ENCODE measurements around the gene POU6F2. TPM values are rescaled to one million over a fixed set of nuclear protein-coding genes. Genes with fewer than 3 reads are reported as not detected.

Gene POU6F2
- polyA plus RNA-seq, 1 donor from 2014 or later: not detected

DNA sequence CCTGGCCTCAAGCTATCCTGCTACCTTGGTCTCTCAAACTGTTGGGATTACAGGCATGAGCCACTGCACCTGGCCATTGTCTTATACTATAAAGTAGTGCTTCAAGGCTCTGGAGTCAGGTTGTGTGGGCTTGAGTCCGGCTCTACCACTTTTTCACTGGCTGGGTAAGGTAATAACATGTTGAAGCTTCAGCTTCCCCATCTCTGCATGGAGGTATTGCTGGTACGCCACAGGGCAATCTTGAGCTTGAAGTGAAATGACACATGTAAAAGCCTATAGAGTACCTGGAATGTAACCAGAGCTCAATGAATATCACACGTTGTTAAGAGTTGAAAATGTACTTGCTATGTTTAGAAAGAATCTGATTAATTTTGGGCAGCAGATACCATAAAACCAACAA lies 120.8 kb downstream of the POU6F2 start:
- Mint-ChIP-seq H3K27me3 (no peaks in the 10 kb centered on the region), H3K4me3 (no peak overlapping the region), H3K27ac (no peak overlapping the region), H3K36me3 (no peaks in the 10 kb centered on the region), H3K4me1 (no peaks in the 10 kb centered on the region), H3K9me3 (no peaks in the 10 kb centered on the region)

DNA sequence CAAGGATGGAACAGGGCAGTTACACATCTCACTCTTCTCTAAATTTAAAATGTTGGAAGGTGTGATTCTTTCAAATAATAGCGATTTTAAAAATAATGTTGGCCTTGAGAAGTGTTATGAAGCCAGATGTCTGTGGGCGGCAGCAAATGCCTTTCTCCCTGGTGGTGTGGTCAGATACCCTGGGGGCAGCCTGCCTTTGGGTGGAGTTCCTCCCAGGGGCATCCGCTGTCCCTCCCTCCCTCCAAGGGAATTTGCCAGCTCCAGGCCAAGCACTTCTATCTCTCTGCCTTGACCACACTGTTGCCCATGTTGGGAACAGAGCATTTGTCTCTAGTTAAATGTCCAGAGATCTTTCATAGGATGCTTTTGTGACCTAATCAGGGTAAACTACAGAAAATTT lies 121.4 kb downstream of the POU6F2 start:
- no peaks in the 10 kb centered on the region for H3K27me3 Mint-ChIP-seq
- no peak overlapping the region for H3K27ac Mint-ChIP-seq
- no peaks in the 10 kb centered on the region for H3K4me1 Mint-ChIP-seq
- no peaks in the 10 kb centered on the region for H3K36me3 Mint-ChIP-seq
- H3K9me3 Mint-ChIP-seq: no peaks in the 10 kb centered on the region
- H3K4me3 Mint-ChIP-seq: no peak overlapping the region

DNA sequence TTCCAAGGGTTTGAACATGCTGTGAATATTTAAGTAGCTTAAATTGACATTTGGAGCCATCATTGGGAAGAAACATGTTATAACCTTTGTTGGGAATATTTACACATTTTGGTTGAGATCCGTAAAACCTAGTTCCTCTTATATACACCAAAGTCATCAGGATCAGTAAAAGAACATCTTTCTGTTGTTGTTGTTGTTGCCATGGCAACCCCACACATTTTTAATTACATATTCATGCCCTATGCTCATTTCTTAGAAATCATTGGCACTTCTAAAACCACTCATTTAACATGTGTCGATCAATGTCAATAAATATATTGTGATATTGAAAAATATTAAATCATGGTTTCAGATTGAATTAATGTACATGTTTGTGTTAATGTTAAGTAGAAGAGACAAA lies 122.6 kb downstream of the POU6F2 start:
- H3K27ac Mint-ChIP-seq: no peak overlapping the region
- H3K36me3 Mint-ChIP-seq: no peaks in the 10 kb centered on the region
- peaks cover 3% of the 10 kb centered on the region for H3K27me3 Mint-ChIP-seq
- H3K9me3 Mint-ChIP-seq: no peaks in the 10 kb centered on the region
- no peaks in the 10 kb centered on the region for H3K4me1 Mint-ChIP-seq
- H3K4me3 Mint-ChIP-seq: no peak overlapping the region

- no peak overlapping the region for H3K4me3 Mint-ChIP-seq
- peaks cover 0 to 1% (median 0%) of the 10 kb centered on the region in 3 donors for H3K9me3 Mint-ChIP-seq
- H3K4me1 Mint-ChIP-seq: no peaks in the 10 kb centered on the region
- no peak overlapping the region for H3K27ac Mint-ChIP-seq
- no peaks in the 10 kb centered on the region for H3K36me3 Mint-ChIP-seq
- peaks cover 4% of the 10 kb centered on the region for H3K27me3 Mint-ChIP-seq
Observed at GRCh38 chr7:39102234-39102633, 124.5 kb downstream of the POU6F2 start.

DNA sequence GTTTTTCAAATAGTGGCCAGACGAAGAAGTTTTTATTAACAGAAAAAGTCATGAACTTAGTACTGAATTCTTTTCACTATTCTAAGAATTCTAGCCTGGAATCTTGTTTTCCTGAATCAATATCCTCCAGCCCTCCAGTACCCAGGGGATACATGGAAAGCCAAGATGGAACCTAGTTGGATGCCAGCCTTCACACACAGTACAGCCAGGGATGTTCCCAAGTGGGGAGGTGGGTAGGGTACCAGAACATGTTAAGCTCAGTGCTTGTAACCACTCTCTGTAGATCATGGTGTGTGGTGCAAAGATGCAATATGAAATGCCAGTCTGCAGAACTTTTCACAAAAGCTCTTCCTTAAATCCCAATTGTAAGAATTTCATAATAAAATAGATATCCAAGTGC lies 128.0 kb downstream of the POU6F2 start:
- H3K27me3 Mint-ChIP-seq: peaks cover 8% of the 10 kb centered on the region
- no peak overlapping the region for H3K27ac Mint-ChIP-seq
- peaks cover 0 to 1% (median 0%) of the 10 kb centered on the region in 3 donors for H3K9me3 Mint-ChIP-seq

GRCh38 chr7:39125846-39126245 lies 148.1 kb downstream of the POU6F2 start:
- Mint-ChIP-seq H3K4me3 (no peak overlapping the region), H3K36me3 (no peaks in the 10 kb centered on the region), H3K4me1 (no peaks in the 10 kb centered on the region), H3K9me3 (peaks cover 0 to 2% (median 0%) of the 10 kb centered on the region in 3 donors), H3K27me3 (peaks cover 3% of the 10 kb centered on the region), H3K27ac (no peak overlapping the region)

More for the DNA sequence above, 128.0 kb downstream of the POU6F2 start:
- no peak overlapping the region for H3K4me3 Mint-ChIP-seq
- no peaks in the 10 kb centered on the region for H3K4me1 Mint-ChIP-seq
- no peaks in the 10 kb centered on the region for H3K36me3 Mint-ChIP-seq

- Mint-ChIP-seq H3K36me3 (no peaks in the 10 kb centered on the region), H3K9me3 (peaks cover 0 to 2% (median 0%) of the 10 kb centered on the region in 3 donors), H3K4me3 (no peak overlapping the region), H3K27me3 (peaks cover 8% of the 10 kb centered on the region), H3K27ac (no peak overlapping the region), H3K4me1 (no peaks in the 10 kb centered on the region)
Observed at GRCh38 chr7:39127058-39127457, 149.3 kb downstream of the POU6F2 start.

GRCh38 chr7:39128287-39128843 lies 150.7 kb downstream of the POU6F2 start:
- H3K4me3 Mint-ChIP-seq: no peak overlapping the region
- H3K4me1 Mint-ChIP-seq: no peaks in the 10 kb centered on the region
- H3K27ac Mint-ChIP-seq: no peak overlapping the region
- peaks cover 0 to 2% (median 0%) of the 10 kb centered on the region in 3 donors for H3K9me3 Mint-ChIP-seq
- peaks cover 9% of the 10 kb centered on the region for H3K27me3 Mint-ChIP-seq
- H3K36me3 Mint-ChIP-seq: no peaks in the 10 kb centered on the region

- Mint-ChIP-seq H3K4me1 (no peaks in the 10 kb centered on the region), H3K4me3 (no peak overlapping the region), H3K27me3 (peaks cover 9% of the 10 kb centered on the region), H3K36me3 (no peaks in the 10 kb centered on the region), H3K27ac (no peak overlapping the region), H3K9me3 (peaks cover 0 to 2% (median 0%) of the 10 kb centered on the region in 3 donors)
Observed at GRCh38 chr7:39130274-39130673, 152.6 kb downstream of the POU6F2 start.

- Mint-ChIP-seq H3K4me3 (peak overlapping the region in 3 of 4 donors; percentile 13 to 83 (median 71)), H3K9me3 (peaks cover 0 to 2% (median 0%) of the 10 kb centered on the region in 3 donors), H3K27me3 (peaks cover 9% of the 10 kb centered on the region), H3K4me1 (no peaks in the 10 kb centered on the region), H3K36me3 (no peaks in the 10 kb centered on the region), H3K27ac (peak overlapping the region in 1 of 3 donors; percentile 71)
Observed at GRCh38 chr7:39130857-39131526, 153.3 kb downstream of the POU6F2 start.

DNA sequence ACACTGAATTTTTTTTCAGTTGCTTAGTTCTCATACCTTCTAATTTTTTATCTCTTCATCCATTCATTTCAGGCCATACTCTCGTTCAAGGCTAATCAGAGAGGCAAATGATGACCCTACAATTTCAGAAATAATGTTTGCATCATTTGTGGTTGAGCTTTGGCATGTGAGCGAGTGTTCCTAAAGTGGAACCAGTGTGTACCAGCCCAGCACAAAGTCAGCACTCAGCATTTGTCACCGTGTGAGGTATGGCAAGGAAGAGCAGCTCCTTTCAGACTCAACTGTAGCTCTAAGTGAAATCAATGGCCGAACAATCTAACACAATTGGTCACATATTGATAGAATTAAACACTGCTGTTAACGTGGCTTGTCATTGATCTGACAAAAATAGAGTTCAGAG lies 154.6 kb downstream of the POU6F2 start:
- H3K27ac Mint-ChIP-seq: no peak overlapping the region
- peaks cover 7% of the 10 kb centered on the region for H3K27me3 Mint-ChIP-seq
- H3K36me3 Mint-ChIP-seq: no peaks in the 10 kb centered on the region
- peaks cover 0 to 2% (median 0%) of the 10 kb centered on the region in 3 donors for H3K9me3 Mint-ChIP-seq
- H3K4me3 Mint-ChIP-seq: no peak overlapping the region
- H3K4me1 Mint-ChIP-seq: no peaks in the 10 kb centered on the region

DNA sequence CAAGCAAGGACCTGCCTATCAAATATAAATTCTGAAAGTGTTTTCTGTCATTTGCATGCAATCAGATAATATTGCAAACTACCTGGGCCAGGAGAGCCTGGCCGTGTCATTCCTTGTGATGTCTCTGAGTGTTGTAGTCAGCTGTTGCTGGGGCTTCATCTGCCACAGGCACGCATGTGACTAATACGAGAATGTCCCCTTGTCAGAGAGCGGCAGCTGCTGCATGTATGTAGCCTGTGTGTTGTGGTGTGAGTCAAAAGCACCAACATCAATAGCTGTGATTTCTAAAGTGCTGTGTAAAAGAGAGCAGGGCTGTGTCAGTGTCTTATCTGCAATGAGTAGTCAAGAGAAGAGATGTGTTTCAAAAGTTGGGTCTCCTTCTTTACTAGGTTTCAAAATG lies 155.4 kb downstream of the POU6F2 start:
- H3K27ac Mint-ChIP-seq: no peak overlapping the region
- H3K4me3 Mint-ChIP-seq: no peak overlapping the region
- H3K36me3 Mint-ChIP-seq: no peaks in the 10 kb centered on the region
- peaks cover 6% of the 10 kb centered on the region for H3K27me3 Mint-ChIP-seq
- no peaks in the 10 kb centered on the region for H3K9me3 Mint-ChIP-seq
- H3K4me1 Mint-ChIP-seq: no peaks in the 10 kb centered on the region

- Mint-ChIP-seq H3K4me3 (no peak overlapping the region), H3K36me3 (no peaks in the 10 kb centered on the region), H3K4me1 (no peaks in the 10 kb centered on the region), H3K27me3 (peaks cover 1% of the 10 kb centered on the region), H3K9me3 (peaks cover 0 to 2% (median 0%) of the 10 kb centered on the region in 3 donors), H3K27ac (no peak overlapping the region)
Observed at GRCh38 chr7:39137480-39137879, 159.8 kb downstream of the POU6F2 start.

- Mint-ChIP-seq H3K36me3 (no peaks in the 10 kb centered on the region), H3K4me1 (no peaks in the 10 kb centered on the region), H3K4me3 (no peak overlapping the region), H3K27me3 (peaks cover 2% of the 10 kb centered on the region), H3K27ac (no peak overlapping the region), H3K9me3 (peaks cover 0 to 2% (median 0%) of the 10 kb centered on the region in 3 donors)
Observed at GRCh38 chr7:39142750-39143149, 165.0 kb downstream of the POU6F2 start.

DNA sequence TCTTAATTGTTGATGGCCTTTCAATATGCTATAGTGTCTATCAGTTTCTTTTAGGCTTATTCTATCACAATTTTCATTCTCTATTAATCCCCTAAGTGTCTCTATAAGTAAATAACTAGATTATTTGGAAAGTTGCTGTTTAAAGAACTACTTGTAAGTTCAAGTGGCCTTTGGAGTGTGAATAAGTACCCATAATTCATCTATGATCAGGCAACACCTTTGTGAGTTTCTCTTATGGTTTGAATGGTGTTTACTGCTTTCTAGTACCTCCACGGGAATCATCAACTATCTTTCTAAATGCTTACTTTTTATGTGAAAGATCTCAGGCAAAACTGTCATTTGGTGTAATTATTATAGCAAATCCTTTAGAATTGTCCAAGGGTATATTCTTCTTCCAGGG lies 166.7 kb downstream of the POU6F2 start:
- peaks cover 0 to 2% (median 0%) of the 10 kb centered on the region in 3 donors for H3K9me3 Mint-ChIP-seq
- no peak overlapping the region for H3K4me3 Mint-ChIP-seq

DNA sequence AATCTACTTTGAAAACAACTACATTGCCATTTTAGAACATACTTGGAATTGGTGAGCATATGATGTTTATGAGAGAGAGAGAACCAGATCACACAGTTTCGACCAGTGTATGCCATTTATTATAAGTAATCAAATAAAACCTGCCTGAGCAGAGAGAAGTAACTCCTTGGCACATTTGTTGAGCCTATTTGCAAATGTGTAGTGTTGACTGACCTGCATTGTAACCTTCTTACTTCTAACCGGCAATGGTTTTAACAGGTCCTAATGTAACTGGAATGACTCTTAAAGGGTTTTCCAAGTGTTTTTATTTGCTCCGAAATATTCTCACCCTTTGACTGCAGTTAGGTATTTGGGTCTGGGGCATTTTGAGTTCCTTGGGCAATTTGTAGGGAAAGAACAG lies 167.6 kb downstream of the POU6F2 start:
- peaks cover 2% of the 10 kb centered on the region for H3K27me3 Mint-ChIP-seq
- no peaks in the 10 kb centered on the region for H3K9me3 Mint-ChIP-seq
- no peaks in the 10 kb centered on the region for H3K36me3 Mint-ChIP-seq
- H3K4me1 Mint-ChIP-seq: no peaks in the 10 kb centered on the region
- no peak overlapping the region for H3K27ac Mint-ChIP-seq
- H3K4me3 Mint-ChIP-seq: no peak overlapping the region

More for the DNA sequence above, 166.7 kb downstream of the POU6F2 start:
- Mint-ChIP-seq H3K27me3 (peaks cover 2% of the 10 kb centered on the region), H3K4me1 (no peaks in the 10 kb centered on the region), H3K27ac (no peak overlapping the region), H3K36me3 (no peaks in the 10 kb centered on the region)
